NCI-H748 (cell line): ENCODE results near the gene CSRP1.

Experiments used
- DNase-seq: peaks from one replicate; lab custom pipeline; 2025; ENCODE audit not compliant: unreplicated experiment; lab: John Stamatoyannopoulos, UW

Gene CSRP1

GRCh38 chr1:201513498-201514243 lies 6.7 kb upstream of the CSRP1 start:
- DNase-seq = no peak

GRCh38 chr1:201511941-201512539 lies 5.1 kb upstream of the CSRP1 start:
- no peak for DNase-seq

- DNase-seq = no peak
These were observed 4.5 kb upstream of the CSRP1 start for GRCh38 chr1:201511396-201511940.

GRCh38 chr1:201510734-201511133 lies 3.8 kb upstream of the CSRP1 start:
- DNase-seq = no peak

- DNase-seq = no peak
These were observed 2.9 kb upstream of the CSRP1 start for GRCh38 chr1:201509601-201510374.

- no peak for DNase-seq
These were observed 1.9 kb upstream of the CSRP1 start for GRCh38 chr1:201508809-201509208.

GRCh38 chr1:201507360-201507675 lies 395 bp upstream of the CSRP1 start:
- no peak for DNase-seq

- no peak for DNase-seq
These were observed 831 bp downstream of the CSRP1 start for GRCh38 chr1:201506092-201506491.

GRCh38 chr1:201505503-201505890 lies 1.4 kb downstream of the CSRP1 start:
- DNase-seq = peak; percentile 84

- DNase-seq = peak; percentile 89
These were observed 2.0 kb downstream of the CSRP1 start for GRCh38 chr1:201504799-201505502.

GRCh38 chr1:201504179-201504631 lies 2.7 kb downstream of the CSRP1 start:
- DNase-seq = no peak

GRCh38 chr1:201503397-201504176 lies 3.3 kb downstream of the CSRP1 start:
- DNase-seq = no peak

- DNase-seq = no peak
These were observed 4.4 kb downstream of the CSRP1 start for GRCh38 chr1:201502511-201502857.

- peak; percentile 89 for DNase-seq
These were observed 5.0 kb downstream of the CSRP1 start for GRCh38 chr1:201501812-201502510.

- no peak for DNase-seq
These were observed 5.8 kb downstream of the CSRP1 start for GRCh38 chr1:201501144-201501543.

- DNase-seq = no peak
These were observed 6.2 kb downstream of the CSRP1 start for GRCh38 chr1:201500670-201501120.

- no peak for DNase-seq
These were observed 6.9 kb downstream of the CSRP1 start for GRCh38 chr1:201499795-201500669.

- DNase-seq = no peak
These were observed 7.7 kb downstream of the CSRP1 start for GRCh38 chr1:201499191-201499590.

- DNase-seq = no peak
These were observed 8.3 kb downstream of the CSRP1 start for GRCh38 chr1:201498621-201499020.
